Lower leg skin (tissue), 4 donors: ENCODE data around the gene SEMA6D. TPM values are rescaled to one million over a fixed set of nuclear protein-coding genes. Genes with fewer than 3 reads are reported as not detected.

Experiments
- DNase-seq, 2 donors: peaks; one replicate each; pipeline ENCODE4 v3.0.0-alpha.2; 2019; ENCODE audit warnings: low spot score in 2 of 2
- H3K4me3 ChIP-seq: fragments of 200-600 bp; sonication (generic); 2 replicates; pipeline ENCODE4 v1.5.1; 2017; ENCODE audit warnings: mild to moderate bottlenecking, low read depth; ENCODE audit not compliant: poor library complexity, severe bottlenecking
- CTCF ChIP-seq, 3 donors: fragments of 450-650 bp; IDR thresholded peaks; one replicate each; pipeline ENCODE4 v1.5.1; 2016; ENCODE audit warnings: antibody characterized with exemption in 3 of 3, mild to moderate bottlenecking in 3 of 3, moderate library complexity in 2 of 3
- POLR2A ChIP-seq, 2 donors: fragments of 450-650 bp; IDR thresholded peaks; one replicate each; pipeline ENCODE4 v1.6.1; 2016 to 2017; ENCODE audit warnings: antibody characterized with exemption in 2 of 2, mild to moderate bottlenecking in 1 of 2, moderate library complexity in 1 of 2
- WGBS, 2 donors: methylation state at CpG; one replicate each; pipeline ENCODE4 v1.1.5; 2018; 5-methylcytosine and 5-hydroxymethylcytosine counted together
- intact Hi-C: fragments of 100-400 bp; cut with DNase I; formaldehyde crosslinking; loops from one replicate; pipeline ENCODE4 v1.15.0; 2023; ENCODE audit warnings: low total_unique reads
- total RNA-seq, 4 donors: library from RNA; depleted of rRNA; stranded (reverse); fragments of >200 nt; gene quantifications; one replicate each; pipeline ENCODE4 v1.1.0, GENCODE V29; 2016

SEMA6D gene
- total RNA-seq, 4 donors from 2014 or later = 5.6 to 15.0 (median 6.6) TPM

DNA sequence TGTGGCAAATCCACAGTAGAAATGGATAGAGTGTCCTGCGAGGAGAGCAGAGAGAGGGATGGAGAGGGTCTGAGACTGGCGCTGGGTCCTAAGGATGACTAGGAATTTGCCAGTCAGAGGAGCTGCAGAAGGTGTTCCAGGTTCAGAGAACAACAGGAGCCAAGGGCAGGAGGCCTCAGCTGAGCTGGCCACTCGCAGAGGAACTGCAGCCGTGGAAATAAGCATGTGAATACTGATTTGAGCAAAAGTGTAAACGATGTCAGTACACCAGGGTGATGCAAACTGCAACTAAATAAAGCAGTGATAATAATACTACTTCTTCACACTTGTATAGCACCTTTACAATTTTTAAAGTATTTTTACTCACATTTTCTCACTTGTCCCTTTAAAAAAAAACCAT is 24.6 kb downstream of the SEMA6D start:
- intact Hi-C loops = no loop called here
- no peak for DNase-seq
- no peak overlapping the region for H3K4me3 ChIP-seq
- WGBS, 2 donors = 91 to 97% methylated on average over 5 of the region's 5 CpGs
- TF ChIP-seq CTCF (IDR thresholded peaks at IDR 0.05) = no peak
- TF ChIP-seq POLR2A (IDR thresholded peaks at IDR 0.05) = no peak

GRCh38 chr15:47742334-47742733 is 25.0 kb downstream of the SEMA6D start:
- no peak overlapping the region for H3K4me3 ChIP-seq
- intact Hi-C loops = no loop called here
- no peak for DNase-seq
- WGBS, 2 donors = 83 to 88% methylated on average over 5 of the region's 5 CpGs
- TF ChIP-seq POLR2A (IDR thresholded peaks at IDR 0.05) (no peak), CTCF (IDR thresholded peaks at IDR 0.05) (no peak)

GRCh38 chr15:47742742-47743141 is 25.4 kb downstream of the SEMA6D start:
- intact Hi-C loops = no loop called here
- H3K4me3 ChIP-seq = no peak overlapping the region
- no peak for DNase-seq
- TF ChIP-seq CTCF (IDR thresholded peaks at IDR 0.05) (no peak), POLR2A (IDR thresholded peaks at IDR 0.05) (no peak)
- 88 to 93% methylated on average over 2 of the region's 2 CpGs for WGBS, 2 donors

DNA sequence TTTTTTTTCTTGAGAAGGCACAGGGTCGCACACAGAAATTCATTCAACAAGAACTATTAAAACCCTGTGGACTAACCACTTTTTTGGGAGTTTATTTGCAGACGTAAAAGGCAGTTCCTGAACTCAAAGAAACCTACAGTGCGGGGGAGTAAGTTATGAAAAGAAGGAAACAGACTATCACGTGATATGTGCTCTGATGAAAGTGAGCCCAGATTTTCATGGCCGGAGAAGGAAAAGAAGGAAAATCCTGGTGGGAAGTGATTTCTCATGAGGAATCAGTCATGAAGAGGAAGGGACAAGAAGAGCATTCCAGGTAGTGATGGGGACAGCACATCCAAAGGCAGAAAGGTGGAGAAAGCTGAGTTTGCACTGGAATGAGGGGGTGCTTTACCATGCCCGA is 26.1 kb downstream of the SEMA6D start:
- DNase-seq = no peak
- no peak overlapping the region for H3K4me3 ChIP-seq
- 77 to 83% methylated on average over 6 of the region's 6 CpGs for WGBS, 2 donors
- TF ChIP-seq CTCF (IDR thresholded peaks at IDR 0.05) (no peak), POLR2A (IDR thresholded peaks at IDR 0.05) (no peak)
- intact Hi-C loops = no loop called here

- H3K4me3 ChIP-seq = no peak overlapping the region
- TF ChIP-seq CTCF (IDR thresholded peaks at IDR 0.05) (no peak), POLR2A (IDR thresholded peaks at IDR 0.05) (no peak)
- no peak for DNase-seq
- WGBS, 2 donors = 69 to 75% methylated on average over 1 of the region's 1 CpG
- intact Hi-C loops = no loop called here
Observed at GRCh38 chr15:47743886-47744285, 26.6 kb downstream of the SEMA6D start.

DNA sequence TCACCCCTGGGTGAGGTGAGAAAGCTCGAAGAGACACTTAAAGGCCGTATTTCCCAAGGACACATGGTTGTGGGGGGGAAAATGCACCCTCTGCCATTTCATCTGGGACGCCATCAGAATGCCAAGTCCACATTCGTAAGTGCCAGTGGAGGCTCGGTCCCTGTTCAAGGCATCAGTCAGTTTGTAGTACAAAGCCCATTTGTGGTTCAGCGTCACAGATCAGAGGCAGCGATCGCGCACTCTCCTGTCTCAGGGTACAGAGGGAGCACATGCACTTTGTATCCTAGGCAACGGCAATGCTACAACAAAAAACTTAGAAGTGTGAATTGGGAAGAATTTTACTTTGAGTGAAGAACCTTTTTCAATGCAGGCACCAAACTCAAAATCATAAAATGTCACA is 27.2 kb downstream of the SEMA6D start:
- TF ChIP-seq POLR2A (IDR thresholded peaks at IDR 0.05) = no peak
- TF ChIP-seq CTCF (IDR thresholded peaks at IDR 0.05) = no peak
- intact Hi-C loops = no loop called here
- DNase-seq = no peak
- 92 to 93% methylated on average over 10 of the region's 10 CpGs for WGBS, 2 donors
- H3K4me3 ChIP-seq = no peak overlapping the region
